GM21423 (cell line): ENCODE results near the gene IL3RA.
"Not testable (repeated sequence)": the region's sequence is repeated elsewhere in the genome, so short reads cannot be mapped to it uniquely, and the experiment has no call there.

ENCODE experiments used
- ATAC-seq: cut with Tn5 transposase; IDR thresholded peaks from one replicate; pipeline ENCODE4 v1.9.1; 2021; ENCODE audit warnings: mild to moderate bottlenecking, moderate library complexity; ENCODE audit not compliant: unreplicated experiment

The IL3RA gene

GRCh38 chrX:1421433-1422134 is 85.0 kb downstream of the IL3RA start:
- ATAC-seq = no peak

GRCh38 chrX:1422135-1422465 is 85.5 kb downstream of the IL3RA start:
- ATAC-seq = no peak

- no peak for ATAC-seq
These were observed 86.6 kb downstream of the IL3RA start for GRCh38 chrX:1423215-1423614.

- ATAC-seq = no peak
These were observed 87.7 kb downstream of the IL3RA start for GRCh38 chrX:1424147-1424851.

GRCh38 chrX:1425381-1425780 is 88.8 kb downstream of the IL3RA start:
- no peak for ATAC-seq

- not testable (repeated sequence) for ATAC-seq
These were observed 89.7 kb downstream of the IL3RA start for GRCh38 chrX:1426321-1426720.

GRCh38 chrX:1427756-1428155 is 91.2 kb downstream of the IL3RA start:
- ATAC-seq = no peak

GRCh38 chrX:1430451-1430850 is 93.9 kb downstream of the IL3RA start:
- no peak for ATAC-seq
